CD4-positive, alpha-beta T cell (primary cell): Measurements from ENCODE around the gene TADA1. TPM values are rescaled to one million over a fixed set of nuclear protein-coding genes. Genes with fewer than 3 reads are reported as not detected.

Experiments used
- ATAC-seq: fragments of 200-7000 bp; cut with Tn5 transposase; one replicate; pipeline ENCODE4 v1.10.0; 2022; ENCODE audit warnings: mild to moderate bottlenecking; ENCODE audit not compliant: poor library complexity
- CTCF ChIA-PET: fragments of 350-600 bp; sonication (Branson Sonifier 250); formaldehyde crosslinking; loops from one replicate; lab custom pipeline; 2021; ENCODE audit warnings: antibody characterized with exemption, inconsistent platforms; lab: Charles Lee
- POLR2A ChIA-PET: fragments of 350-600 bp; sonication (Branson Sonifier 250); formaldehyde crosslinking; loops from one replicate; lab custom pipeline; 2021; ENCODE audit warnings: antibody characterized with exemption, inconsistent platforms; lab: Charles Lee
- DNase-seq, 14 experiments: peaks; one replicate each; pipeline ENCODE4 v3.0.0-alpha.2; 2013 to 2020; ENCODE audit warnings: mixed read lengths in 2 of 14
- H3K27ac ChIP-seq, 2 donors: one replicate each; pipeline versions ENCODE4 v1.5.1 to v1.7.0; 2013; ENCODE audit warnings: low read length in 2 of 2, low read depth in 1 of 2, mild to moderate bottlenecking in 1 of 2
- H3K27me3 ChIP-seq, 2 experiments: 1 replicate in 1 of 2; 2 replicates in 1 of 2; pipeline versions ENCODE4 v1.6.1 to v1.7.0; 2013; ENCODE audit warnings: low read length in 2 of 2, control low read depth in 1 of 2, mild to moderate bottlenecking in 1 of 2, moderate library complexity in 1 of 2; ENCODE audit not compliant: insufficient read depth in 2 of 2, control insufficient read depth in 1 of 2
- H3K36me3 ChIP-seq: one replicate; pipeline ENCODE4 v1.6.1; 2013; ENCODE audit warnings: low read length, control low read depth; ENCODE audit not compliant: insufficient read depth
- H3K4me1 ChIP-seq: one replicate; pipeline ENCODE4 v1.6.1; 2013; ENCODE audit warnings: low read length, control low read depth; ENCODE audit not compliant: insufficient read depth
- H3K4me3 ChIP-seq: one replicate; pipeline ENCODE4 v1.5.1; 2013; ENCODE audit warnings: mild to moderate bottlenecking, low read length, moderate library complexity
- H3K9me3 ChIP-seq, 2 experiments: 1 replicate in 1 of 2; 2 replicates in 1 of 2; pipeline versions ENCODE4 v1.6.1 to v1.7.0; 2013; ENCODE audit warnings: low read length in 2 of 2, mild to moderate bottlenecking in 2 of 2, control low read depth in 1 of 2, moderate library complexity in 1 of 2; ENCODE audit not compliant: control insufficient read depth in 1 of 2, insufficient read depth in 1 of 2
- H3K27ac Mint-ChIP-seq: one replicate; pipeline ENCODE4 v1.8.0; 2020; ENCODE audit warnings: mixed read lengths
- H3K27me3 Mint-ChIP-seq: one replicate; pipeline ENCODE4 v1.8.0; 2021; ENCODE audit warnings: mixed read lengths
- H3K36me3 Mint-ChIP-seq: one replicate; pipeline ENCODE4 v1.8.0; 2021; ENCODE audit warnings: low read depth, mixed read lengths
- H3K4me1 Mint-ChIP-seq: one replicate; pipeline ENCODE4 v1.8.0; 2021; ENCODE audit warnings: low read depth, mixed read lengths
- H3K4me3 Mint-ChIP-seq: one replicate; pipeline ENCODE4 v1.8.0; 2020; ENCODE audit warnings: mild to moderate bottlenecking, mixed read lengths
- H3K9me3 Mint-ChIP-seq: one replicate; pipeline ENCODE4 v1.8.0; 2020; ENCODE audit warnings: mixed read lengths
- intact Hi-C, 2 experiments: fragments of 100-400 bp; cut with DNase I in 1 of 2; cut with micrococcal nuclease in 1 of 2; formaldehyde crosslinking; loops; one replicate each; pipeline versions ENCODE4 v1.15.1 to v1.9.0; 2023 to 2025; cut with DNase I, micrococcal nuclease
- total RNA-seq, 174 experiments: library from RNA in 2 of 174; stranded (reverse) in 2 of 174; gene quantifications; one replicate each; pipeline ENCODE4 v1.2.3 and lab custom pipeline; 2021 to 2026
- TF ChIP-seq, protein P1 (sequence below): fragments of 200-600 bp; IDR thresholded peaks from one replicate; pipeline ENCODE4 v1.8.0; 2022; ENCODE audit warnings: antibody characterized with exemption, mild to moderate bottlenecking

TADA1 gene
- total RNA-seq, 2 experiments from 2014 or later, result 15.8 to 16.4 TPM

DNA sequence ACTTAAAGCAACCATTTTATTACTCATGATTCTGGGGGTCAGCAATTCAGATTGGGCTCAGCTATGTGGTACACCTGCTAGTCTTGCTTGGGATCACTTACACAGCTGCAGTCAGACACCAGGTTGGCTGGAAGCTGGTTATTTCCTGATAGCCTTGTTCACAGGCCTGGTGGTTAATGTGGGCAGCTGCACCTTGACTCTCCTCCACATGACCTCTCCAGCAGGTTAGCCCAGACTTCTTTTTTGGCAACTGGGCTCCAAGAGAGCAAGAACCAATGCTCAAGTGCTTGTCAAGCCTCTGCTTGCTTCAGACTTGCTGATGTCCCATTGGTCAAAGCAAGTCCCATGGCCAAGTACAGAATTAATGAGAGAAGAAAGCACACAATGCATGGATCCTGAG lies 48.6 kb downstream of the TADA1 start:
- Histone ChIP-seq H3K4me1 (no peaks in the 10 kb centered on the region), H3K27ac (no peak overlapping the region), H3K9me3 (peaks cover 5 to 9% of the 10 kb centered on the region in 2 experiments), H3K36me3 (no peaks in the 10 kb centered on the region), H3K27me3 (peaks cover 0 to 12% of the 10 kb centered on the region in 2 experiments), H3K4me3 (no peak overlapping the region)
- ATAC-seq, result no peak
- DNase-seq, result no peak
- Mint-ChIP-seq H3K4me3 (no peak overlapping the region), H3K9me3 (peaks cover 9% of the 10 kb centered on the region), H3K36me3 (peaks cover 13% of the 10 kb centered on the region), H3K27ac (no peak overlapping the region), H3K27me3 (peaks cover 7% of the 10 kb centered on the region), H3K4me1 (no peaks in the 10 kb centered on the region)
- ChIA-PET POLR2A (no interaction called here), CTCF (no interaction called here)
- TF ChIP-seq, protein P1, sequence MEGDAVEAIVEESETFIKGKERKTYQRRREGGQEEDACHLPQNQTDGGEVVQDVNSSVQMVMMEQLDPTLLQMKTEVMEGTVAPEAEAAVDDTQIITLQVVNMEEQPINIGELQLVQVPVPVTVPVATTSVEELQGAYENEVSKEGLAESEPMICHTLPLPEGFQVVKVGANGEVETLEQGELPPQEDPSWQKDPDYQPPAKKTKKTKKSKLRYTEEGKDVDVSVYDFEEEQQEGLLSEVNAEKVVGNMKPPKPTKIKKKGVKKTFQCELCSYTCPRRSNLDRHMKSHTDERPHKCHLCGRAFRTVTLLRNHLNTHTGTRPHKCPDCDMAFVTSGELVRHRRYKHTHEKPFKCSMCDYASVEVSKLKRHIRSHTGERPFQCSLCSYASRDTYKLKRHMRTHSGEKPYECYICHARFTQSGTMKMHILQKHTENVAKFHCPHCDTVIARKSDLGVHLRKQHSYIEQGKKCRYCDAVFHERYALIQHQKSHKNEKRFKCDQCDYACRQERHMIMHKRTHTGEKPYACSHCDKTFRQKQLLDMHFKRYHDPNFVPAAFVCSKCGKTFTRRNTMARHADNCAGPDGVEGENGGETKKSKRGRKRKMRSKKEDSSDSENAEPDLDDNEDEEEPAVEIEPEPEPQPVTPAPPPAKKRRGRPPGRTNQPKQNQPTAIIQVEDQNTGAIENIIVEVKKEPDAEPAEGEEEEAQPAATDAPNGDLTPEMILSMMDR, result no peak
- intact Hi-C loops, result no loop called here

DNA sequence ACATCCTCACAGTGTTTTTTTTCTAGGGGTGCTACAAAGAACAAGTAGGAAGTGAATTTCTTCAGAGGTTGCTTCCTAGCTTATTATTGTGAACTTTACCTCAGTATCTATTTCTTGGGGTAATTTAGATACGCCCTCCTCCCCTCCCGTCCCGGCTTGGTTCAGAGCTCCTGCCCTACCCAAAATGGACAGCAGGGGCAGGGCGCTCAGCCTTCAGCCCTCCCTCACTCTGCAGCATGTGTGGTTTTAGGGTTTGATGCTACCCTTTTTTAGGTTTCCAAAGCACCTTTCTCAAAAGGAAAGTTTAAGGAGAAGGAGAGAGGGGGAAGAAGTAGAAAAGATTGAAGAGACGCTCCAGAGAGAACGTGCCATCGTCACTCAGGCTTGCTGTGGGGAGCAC lies 53.7 kb downstream of the TADA1 start:
- TF ChIP-seq, protein P1, result no peak
- CTCF ChIA-PET, result no interaction called here

DNA sequence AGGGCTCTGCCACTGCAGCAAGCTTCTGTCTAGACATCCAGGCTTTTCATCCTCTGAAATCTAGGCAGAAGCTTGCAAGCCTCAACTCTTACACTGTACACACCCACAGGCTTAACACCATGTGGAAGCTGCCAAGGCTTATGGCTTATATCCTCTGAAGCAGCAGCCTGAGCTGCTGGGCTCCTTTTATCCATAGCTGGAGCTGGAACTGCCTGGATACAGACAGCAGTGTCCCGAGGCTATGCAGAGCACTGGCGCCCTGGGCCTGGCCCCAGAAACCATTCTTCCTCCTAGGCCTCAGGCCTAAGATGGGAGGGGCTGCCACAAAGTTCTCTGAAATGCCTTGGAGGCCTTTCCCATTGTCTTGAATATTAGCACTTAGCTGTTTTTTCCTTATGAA lies 56.1 kb downstream of the TADA1 start:
- TF ChIP-seq, protein P1, result no peak
- CTCF ChIA-PET, result no interaction called here
- peaks cover 9% of the 10 kb centered on the region for H3K9me3 Mint-ChIP-seq
- H3K4me1 Mint-ChIP-seq, result no peaks in the 10 kb centered on the region
- no peak overlapping the region for H3K27ac ChIP-seq
- H3K4me3 ChIP-seq, result no peak overlapping the region
- intact Hi-C loops, result no loop called here
- ATAC-seq, result no peak
- H3K27me3 Mint-ChIP-seq, result peaks cover 19% of the 10 kb centered on the region
- H3K36me3 Mint-ChIP-seq, result no peaks in the 10 kb centered on the region
- H3K9me3 ChIP-seq, result peaks cover 12 to 22% of the 10 kb centered on the region in 2 experiments
- DNase-seq, result no peak
- POLR2A ChIA-PET, result no interaction called here
- no peak overlapping the region for H3K27ac Mint-ChIP-seq
- no peaks in the 10 kb centered on the region for H3K36me3 ChIP-seq
- no peak overlapping the region for H3K4me3 Mint-ChIP-seq
- no peaks in the 10 kb centered on the region for H3K27me3 ChIP-seq
- no peaks in the 10 kb centered on the region for H3K4me1 ChIP-seq

More for the DNA sequence above, 53.7 kb downstream of the TADA1 start:
- H3K4me3 Mint-ChIP-seq, result no peak overlapping the region
- Histone ChIP-seq H3K4me3 (no peak overlapping the region), H3K9me3 (peaks cover 11 to 12% of the 10 kb centered on the region in 2 experiments), H3K36me3 (no peaks in the 10 kb centered on the region), H3K27ac (no peak overlapping the region), H3K27me3 (no peaks in the 10 kb centered on the region), H3K4me1 (no peaks in the 10 kb centered on the region)
- no peaks in the 10 kb centered on the region for H3K36me3 Mint-ChIP-seq
- H3K27me3 Mint-ChIP-seq, result peaks cover 19% of the 10 kb centered on the region
- no peak overlapping the region for H3K27ac Mint-ChIP-seq
- DNase-seq (no peak), ATAC-seq (no peak)
- no peaks in the 10 kb centered on the region for H3K4me1 Mint-ChIP-seq
- peaks cover 11% of the 10 kb centered on the region for H3K9me3 Mint-ChIP-seq
- POLR2A ChIA-PET, result no interaction called here
- intact Hi-C loops, result no loop called here
